HG03558 (cell line): ENCODE data around the gene BICC1.

Experiments used
- ATAC-seq: cut with Tn5 transposase; IDR thresholded peaks from one replicate; pipeline ENCODE4 v1.9.1; 2021; ENCODE audit warnings: moderate number of reproducible peaks; ENCODE audit not compliant: unreplicated experiment; ENCODE audit errors: extremely low read depth

Gene BICC1

GRCh38 chr10:58512491-58513187 lies at the start of gene BICC1:
TSS of gene BICC1 (plus strand) at chr10:58512872. CDS start at chr10:58513144, 272 bp downstream.
- ATAC-seq: no peak

GRCh38 chr10:58464956-58465355 lies 47.7 kb upstream of the BICC1 start:
- ATAC-seq: no peak

GRCh38 chr10:58465629-58466028 lies 47.0 kb upstream of the BICC1 start:
- ATAC-seq: no peak

- no peak for ATAC-seq
Measured at GRCh38 chr10:58467931-58468635, 44.6 kb upstream of the BICC1 start.

GRCh38 chr10:58473976-58474375 lies 38.7 kb upstream of the BICC1 start:
- no peak for ATAC-seq

GRCh38 chr10:58475322-58476277 lies 37.1 kb upstream of the BICC1 start:
- ATAC-seq: no peak

- ATAC-seq: no peak
Measured at GRCh38 chr10:58477122-58477521, 35.5 kb upstream of the BICC1 start.

GRCh38 chr10:58477902-58478301 lies 34.8 kb upstream of the BICC1 start:
- ATAC-seq: no peak

GRCh38 chr10:58479045-58479444 lies 33.6 kb upstream of the BICC1 start:
- no peak for ATAC-seq

- ATAC-seq: no peak
Measured at GRCh38 chr10:58480321-58480720, 32.4 kb upstream of the BICC1 start.

GRCh38 chr10:58481569-58482109 lies 31.0 kb upstream of the BICC1 start:
- no peak for ATAC-seq

GRCh38 chr10:58486821-58487220 lies 25.9 kb upstream of the BICC1 start:
- no peak for ATAC-seq

GRCh38 chr10:58488921-58489320 lies 23.8 kb upstream of the BICC1 start:
- no peak for ATAC-seq

- ATAC-seq: no peak
Measured at GRCh38 chr10:58502956-58503355, 9.7 kb upstream of the BICC1 start.

GRCh38 chr10:58508316-58508715 lies 4.4 kb upstream of the BICC1 start:
- no peak for ATAC-seq

GRCh38 chr10:58511765-58512490 lies 744 bp upstream of the BICC1 start:
- no peak for ATAC-seq

- no peak for ATAC-seq
Measured at GRCh38 chr10:58513188-58514110, 777 bp downstream of the BICC1 start.

- ATAC-seq: no peak
Measured at GRCh38 chr10:58514111-58514770, 1.6 kb downstream of the BICC1 start.
